H9 (cell line): Measurements from ENCODE around the gene KLK11. TPM values are rescaled to one million over a fixed set of nuclear protein-coding genes. Genes with fewer than 3 reads are reported as not detected.
A peak's percentile ranks its signal among the peaks of the same experiment; 100 is the strongest.
"Not testable (repeated sequence)": the region's sequence is repeated elsewhere in the genome, so short reads cannot be mapped to it uniquely, and the experiment has no call there.

Experiments
- DNase-seq: peaks from one replicate; pipeline ENCODE4 v3.0.0-alpha.2; 2017
- H2AFZ ChIP-seq: one replicate; pipeline ENCODE4 v1.6.1; 2013; ENCODE audit warnings: mild to moderate bottlenecking, low read length, control low read depth, moderate library complexity
- H2AK5ac ChIP-seq: 2 replicates; pipeline ENCODE4 v1.6.1; 2013; ENCODE audit warnings: low read length, control low read depth, mixed read lengths; ENCODE audit not compliant: insufficient read length
- H2BK120ac ChIP-seq: one replicate; pipeline ENCODE4 v1.6.1; 2013; ENCODE audit warnings: low read depth, mild to moderate bottlenecking, low read length, control low read depth, inconsistent platforms; ENCODE audit not compliant: poor library complexity, severe bottlenecking
- H2BK12ac ChIP-seq: 2 replicates; pipeline ENCODE4 v1.6.1; 2013; ENCODE audit warnings: low read length, control low read depth, mixed read lengths, low read depth; ENCODE audit not compliant: insufficient read length
- H2BK15ac ChIP-seq: 2 replicates; pipeline ENCODE4 v1.6.1; 2013; ENCODE audit warnings: low read depth, low read length, control low read depth
- H2BK20ac ChIP-seq: one replicate; pipeline ENCODE4 v1.6.1; 2013; ENCODE audit warnings: low read depth, mild to moderate bottlenecking, low read length, control low read depth, inconsistent platforms; ENCODE audit not compliant: poor library complexity, severe bottlenecking
- H2BK5ac ChIP-seq: 2 replicates; pipeline ENCODE4 v1.6.1; 2013; ENCODE audit warnings: low read length, control low read depth, mixed read lengths; ENCODE audit not compliant: insufficient read length
- H3K14ac ChIP-seq: 2 replicates; pipeline ENCODE4 v1.6.1; 2013; ENCODE audit warnings: low read length, control low read depth; ENCODE audit not compliant: insufficient read depth
- H3K18ac ChIP-seq: 2 replicates; pipeline ENCODE4 v1.6.1; 2013; ENCODE audit warnings: low read depth, mild to moderate bottlenecking, mixed read lengths, low read length, control low read depth; ENCODE audit not compliant: insufficient read length
- H3K23ac ChIP-seq: 2 replicates; pipeline ENCODE4 v1.6.1; 2013; ENCODE audit warnings: low read length, control low read depth, mixed read lengths, low read depth; ENCODE audit not compliant: insufficient read length
- H3K23me2 ChIP-seq: 2 replicates; pipeline ENCODE4 v1.6.1; 2013; ENCODE audit warnings: low read depth, mild to moderate bottlenecking, mixed read lengths, low read length, control low read depth; ENCODE audit not compliant: insufficient read length, poor library complexity, severe bottlenecking
- H3K27ac ChIP-seq: 2 replicates; pipeline ENCODE4 v1.5.1; 2013; ENCODE audit warnings: low read length, control low read depth, mixed read lengths, low read depth; ENCODE audit not compliant: insufficient read length
- H3K27me3 ChIP-seq: 2 replicates; pipeline ENCODE4 v1.6.1; 2013; ENCODE audit warnings: low read length, control low read depth, inconsistent platforms; ENCODE audit not compliant: insufficient read depth
- H3K4ac ChIP-seq: 2 replicates; pipeline ENCODE4 v1.6.1; 2013; ENCODE audit warnings: low read depth, mild to moderate bottlenecking, control low read depth, inconsistent platforms, low read length, moderate library complexity
- H3K4me1 ChIP-seq: 2 replicates; pipeline ENCODE4 v1.6.1; 2013; ENCODE audit warnings: low read length, control low read depth, inconsistent platforms; ENCODE audit not compliant: insufficient read depth
- H3K4me2 ChIP-seq: 2 replicates; pipeline ENCODE4 v1.6.1; 2013; ENCODE audit warnings: low read length, control low read depth, mixed read lengths; ENCODE audit not compliant: insufficient read length, insufficient read depth
- H3K56ac ChIP-seq: 2 replicates; pipeline ENCODE4 v1.6.1; 2013; ENCODE audit warnings: low read depth, mild to moderate bottlenecking, mixed read lengths, low read length, control low read depth; ENCODE audit not compliant: insufficient read length
- H3K79me1 ChIP-seq: 2 replicates; pipeline ENCODE4 v1.6.1; 2013; ENCODE audit warnings: low read depth, mild to moderate bottlenecking, moderate library complexity, low read length, control low read depth, inconsistent platforms; ENCODE audit not compliant: insufficient read depth, poor library complexity, severe bottlenecking
- H3K79me2 ChIP-seq: 2 replicates; pipeline ENCODE4 v1.6.1; 2013; ENCODE audit warnings: low read length, control low read depth, inconsistent platforms; ENCODE audit not compliant: insufficient read depth
- H3K9ac ChIP-seq: 2 replicates; pipeline ENCODE4 v1.6.1; 2013; ENCODE audit warnings: low read length, control low read depth, mixed read lengths; ENCODE audit not compliant: insufficient read length; ENCODE audit errors: extremely low read depth
- H3K9me3 ChIP-seq: one replicate; pipeline ENCODE4 v1.6.1; 2013; ENCODE audit warnings: low read depth, low read length, inconsistent platforms; ENCODE audit not compliant: control insufficient read depth
- H3T11ph ChIP-seq: one replicate; pipeline ENCODE4 v1.6.1; 2013; ENCODE audit warnings: mild to moderate bottlenecking, low read length, control low read depth, inconsistent platforms
- H4K20me1 ChIP-seq: one replicate; pipeline ENCODE4 v1.6.1; 2013; ENCODE audit not compliant: control insufficient read depth, insufficient read length, insufficient read depth
- H4K5ac ChIP-seq: 2 replicates; pipeline ENCODE4 v1.6.1; 2013; ENCODE audit warnings: low read depth, mild to moderate bottlenecking, mixed read lengths, low read length, control low read depth; ENCODE audit not compliant: insufficient read length
- H4K8ac ChIP-seq: replicated peaks from 2 replicates; pipeline ENCODE4 v1.6.1; 2013; ENCODE audit warnings: low read length, control low read depth, mixed read lengths, low read depth; ENCODE audit not compliant: insufficient read length
- H4K91ac ChIP-seq: 2 replicates; pipeline ENCODE4 v1.6.1; 2013; ENCODE audit warnings: low read depth, mild to moderate bottlenecking, moderate library complexity, mixed read lengths, low read length, control low read depth; ENCODE audit not compliant: insufficient read length
- H3K27ac Mint-ChIP-seq, 3 experiments: 2 replicates in 2 of 3; 3 replicates in 1 of 3; pipeline ENCODE4 v1.8.0; 2020 to 2021; ENCODE audit warnings: mixed read lengths in 3 of 3, mild to moderate bottlenecking in 1 of 3, moderate library complexity in 1 of 3
- H3K27me3 Mint-ChIP-seq: 2 replicates; pipeline ENCODE4 v1.8.0; 2021; ENCODE audit warnings: low read depth, mild to moderate bottlenecking, moderate library complexity, mixed read lengths
- H3K36me3 Mint-ChIP-seq, 3 experiments: 2 replicates in 2 of 3; 3 replicates in 1 of 3; pipeline ENCODE4 v1.8.0; 2020 to 2021; ENCODE audit warnings: low read depth in 3 of 3, mixed read lengths in 3 of 3; ENCODE audit not compliant: insufficient read depth in 1 of 3
- H3K4me1 Mint-ChIP-seq, 2 experiments: 2 replicates each; pipeline ENCODE4 v1.8.0; 2020; ENCODE audit warnings: mixed read lengths in 2 of 2
- H3K4me3 Mint-ChIP-seq, 2 experiments: 2 replicates in 1 of 2; 3 replicates in 1 of 2; pipeline ENCODE4 v1.8.0; 2020 to 2021; ENCODE audit warnings: mild to moderate bottlenecking in 2 of 2, mixed read lengths in 2 of 2, moderate library complexity in 1 of 2
- H3K9me3 Mint-ChIP-seq, 2 experiments: 2 replicates in 1 of 2; 3 replicates in 1 of 2; pipeline ENCODE4 v1.8.0; 2020; ENCODE audit warnings: mild to moderate bottlenecking in 2 of 2, mixed read lengths in 2 of 2, moderate library complexity in 1 of 2
- CTCF ChIP-seq: fragments of 200-600 bp; sonication (generic); conservative IDR thresholded peaks from 3 replicates; pipeline ENCODE4 v1.8.0; 2021; ENCODE audit warnings: antibody characterized with exemption, mild to moderate bottlenecking
- WGBS: extraction: QIAGEN DNeasy Blood & Tissue Kit; methylation state at CpG from one replicate; pipeline ENCODE4 v1.1.7; 2013; ENCODE audit warnings: missing lambda C conversion rate, low lambda C conversion rate, mixed read lengths; ENCODE audit not compliant: insufficient read length; ENCODE audit errors: extremely low coverage; 5-methylcytosine and 5-hydroxymethylcytosine counted together
- total RNA-seq: library from RNA; stranded (reverse); gene quantifications from 2 replicates; pipeline ENCODE4 v1.2.1, GENCODE V29; 2021

Gene KLK11
- total RNA-seq, 1 experiment from 2014 or later = not detected

DNA sequence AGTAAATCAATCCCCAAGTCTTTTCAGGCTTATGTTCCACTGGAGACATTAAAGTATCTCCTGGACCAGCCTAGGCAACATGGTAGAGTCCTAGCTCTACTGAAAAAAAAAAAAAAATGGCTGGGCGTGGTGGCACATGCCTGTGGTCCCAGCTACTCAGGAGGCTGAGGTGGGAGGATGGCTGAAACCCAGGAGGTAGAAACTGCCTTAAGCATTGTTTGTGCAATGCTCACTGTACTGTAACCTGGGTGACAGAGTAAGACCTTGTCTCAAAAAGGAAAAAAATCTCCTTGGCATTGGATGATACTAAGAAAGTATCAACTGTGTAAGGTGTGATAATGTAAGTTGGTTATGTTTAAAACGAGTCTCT, 33.8 kb downstream of the KLK11 start:
- Mint-ChIP-seq H3K4me3 (no peak overlapping the region), H3K27me3 (peaks cover 43% of the 10 kb centered on the region), H3K9me3 (peaks cover 0 to 4% of the 10 kb centered on the region in 2 experiments; a peak in 1 of 5 replicates), H3K4me1 (peaks cover 2 to 9% of the 10 kb centered on the region in 2 experiments; a peak in 2 of 4 replicates), H3K27ac (no peak overlapping the region), H3K36me3 (no peaks in the 10 kb centered on the region; a peak in 1 of 7 replicates)
- H2BK120ac ChIP-seq = no peak overlapping the region
- no peak overlapping the region for H4K5ac ChIP-seq
- no peak overlapping the region for H2AFZ ChIP-seq
- no peak overlapping the region for H3K9ac ChIP-seq
- no peak overlapping the region for H2BK15ac ChIP-seq
- WGBS = 100% methylated on average over 1 of the region's 2 CpGs
- no peaks in the 10 kb centered on the region for H3K27me3 ChIP-seq
- H3K79me2 ChIP-seq = no peaks in the 10 kb centered on the region
- no peak overlapping the region for H3K27ac ChIP-seq
- H2AK5ac ChIP-seq = no peak overlapping the region
- no peak overlapping the region for H3T11ph ChIP-seq
- TF ChIP-seq CTCF = no peak
- no peak overlapping the region for H3K4me2 ChIP-seq
- H3K56ac ChIP-seq = no peak overlapping the region
- H3K18ac ChIP-seq = no peak overlapping the region
- H3K9me3 ChIP-seq = no peaks in the 10 kb centered on the region
- no peaks in the 10 kb centered on the region for H3K4me1 ChIP-seq
- H3K4ac ChIP-seq = no peak overlapping the region
- H3K23ac ChIP-seq = no peak overlapping the region
- DNase-seq = no peak
- H4K8ac ChIP-seq = no peak overlapping the region
- H4K91ac ChIP-seq = no peak overlapping the region
- no peak overlapping the region for H2BK20ac ChIP-seq
- no peaks in the 10 kb centered on the region for H3K79me1 ChIP-seq
- H2BK5ac ChIP-seq = no peak overlapping the region
- no peak overlapping the region for H2BK12ac ChIP-seq
- no peak overlapping the region for H3K14ac ChIP-seq
- no peaks in the 10 kb centered on the region for H3K23me2 ChIP-seq
- no peaks in the 10 kb centered on the region for H4K20me1 ChIP-seq

GRCh38 chr19:50984416-50984815, 42.0 kb downstream of the KLK11 start:
- not testable (repeated sequence) for H3K27me3 ChIP-seq, H4K5ac ChIP-seq, H2AK5ac ChIP-seq, H3K79me1 ChIP-seq, H3K27ac ChIP-seq, H3K4ac ChIP-seq, H3K79me2 ChIP-seq, H3K9me3 ChIP-seq, H3T11ph ChIP-seq, H3K9me3 Mint-ChIP-seq, H3K27ac Mint-ChIP-seq, H2BK5ac ChIP-seq, H2BK120ac ChIP-seq, H4K8ac ChIP-seq, H2BK15ac ChIP-seq, H3K4me1 ChIP-seq, H2BK12ac ChIP-seq, DNase-seq, H3K23me2 ChIP-seq, H3K23ac ChIP-seq, H3K14ac ChIP-seq, H3K18ac ChIP-seq, H3K56ac ChIP-seq, H2BK20ac ChIP-seq, H4K91ac ChIP-seq, H3K9ac ChIP-seq, H2AFZ ChIP-seq, H4K20me1 ChIP-seq, H3K36me3 Mint-ChIP-seq
- peak overlapping the region; percentile 74 for H3K4me2 ChIP-seq
- Mint-ChIP-seq H3K4me1 (peaks cover 11 to 19% of the 10 kb centered on the region in 2 experiments), H3K4me3 (peak overlapping the region in 1 of 2 experiments; percentile 41; a peak in 3 of 5 replicates), H3K27me3 (peaks cover 50% of the 10 kb centered on the region)
- WGBS = no CpG with 5 or more reads among the region's 14 CpGs
